GM12875 (cell line): ENCODE measurements around the gene ZPLD1.

Experiments used
- H3K4me3 ChIP-seq: one replicate; pipeline ENCODE4 v1.5.1; 2011; ENCODE audit warnings: low read depth, low read length, control low read depth
- TF ChIP-seq, protein P1 (sequence below): IDR thresholded peaks from 2 replicates; pipeline ENCODE4 v1.5.1; 2011; ENCODE audit warnings: low read depth, mild to moderate bottlenecking, control low read depth, inconsistent platforms, low read length, moderate library complexity, borderline replicate concordance; ENCODE audit not compliant: insufficient read depth

The ZPLD1 gene

DNA sequence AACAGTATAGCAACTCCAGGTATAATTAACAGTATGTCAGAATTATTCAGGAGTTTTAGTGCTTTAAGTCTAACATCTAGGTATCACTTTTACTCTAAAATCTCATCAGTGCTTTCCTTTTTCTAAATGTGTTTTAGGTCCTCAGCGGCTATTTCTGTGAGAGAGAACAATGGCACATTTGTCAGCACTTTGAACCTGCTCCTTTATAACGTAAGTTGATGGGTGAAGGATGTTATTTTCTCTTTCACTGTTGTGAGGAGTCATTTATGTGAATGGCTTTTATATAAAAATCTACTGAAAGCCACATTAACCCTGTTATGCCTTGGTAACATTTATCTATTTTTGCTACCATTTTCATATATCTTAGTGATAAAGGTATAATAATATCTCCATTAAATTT lies 22.8 kb downstream of the ZPLD1 start:
- TF ChIP-seq, protein P1, sequence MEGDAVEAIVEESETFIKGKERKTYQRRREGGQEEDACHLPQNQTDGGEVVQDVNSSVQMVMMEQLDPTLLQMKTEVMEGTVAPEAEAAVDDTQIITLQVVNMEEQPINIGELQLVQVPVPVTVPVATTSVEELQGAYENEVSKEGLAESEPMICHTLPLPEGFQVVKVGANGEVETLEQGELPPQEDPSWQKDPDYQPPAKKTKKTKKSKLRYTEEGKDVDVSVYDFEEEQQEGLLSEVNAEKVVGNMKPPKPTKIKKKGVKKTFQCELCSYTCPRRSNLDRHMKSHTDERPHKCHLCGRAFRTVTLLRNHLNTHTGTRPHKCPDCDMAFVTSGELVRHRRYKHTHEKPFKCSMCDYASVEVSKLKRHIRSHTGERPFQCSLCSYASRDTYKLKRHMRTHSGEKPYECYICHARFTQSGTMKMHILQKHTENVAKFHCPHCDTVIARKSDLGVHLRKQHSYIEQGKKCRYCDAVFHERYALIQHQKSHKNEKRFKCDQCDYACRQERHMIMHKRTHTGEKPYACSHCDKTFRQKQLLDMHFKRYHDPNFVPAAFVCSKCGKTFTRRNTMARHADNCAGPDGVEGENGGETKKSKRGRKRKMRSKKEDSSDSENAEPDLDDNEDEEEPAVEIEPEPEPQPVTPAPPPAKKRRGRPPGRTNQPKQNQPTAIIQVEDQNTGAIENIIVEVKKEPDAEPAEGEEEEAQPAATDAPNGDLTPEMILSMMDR = no peak
- H3K4me3 ChIP-seq = no peak overlapping the region

DNA sequence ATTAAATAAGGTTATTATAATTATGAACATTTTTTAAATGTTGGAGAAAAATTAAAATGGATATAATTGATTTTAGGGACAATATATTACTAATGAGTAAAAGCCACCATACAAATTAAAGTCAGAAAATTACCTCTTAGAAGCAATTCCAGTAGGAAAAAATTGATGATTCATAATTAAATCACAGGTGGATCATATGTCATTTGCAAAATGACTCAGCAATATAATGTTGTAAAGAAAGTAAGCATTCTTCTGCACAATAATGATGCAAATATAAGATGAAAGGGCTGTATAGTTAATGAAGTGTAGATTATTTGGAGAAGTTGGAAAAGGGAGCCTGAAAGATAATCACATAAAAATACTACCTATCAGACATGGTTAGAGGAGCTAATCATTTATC lies 25.8 kb downstream of the ZPLD1 start:
- H3K4me3 ChIP-seq = no peak overlapping the region
- TF ChIP-seq, protein P1 = no peak

DNA sequence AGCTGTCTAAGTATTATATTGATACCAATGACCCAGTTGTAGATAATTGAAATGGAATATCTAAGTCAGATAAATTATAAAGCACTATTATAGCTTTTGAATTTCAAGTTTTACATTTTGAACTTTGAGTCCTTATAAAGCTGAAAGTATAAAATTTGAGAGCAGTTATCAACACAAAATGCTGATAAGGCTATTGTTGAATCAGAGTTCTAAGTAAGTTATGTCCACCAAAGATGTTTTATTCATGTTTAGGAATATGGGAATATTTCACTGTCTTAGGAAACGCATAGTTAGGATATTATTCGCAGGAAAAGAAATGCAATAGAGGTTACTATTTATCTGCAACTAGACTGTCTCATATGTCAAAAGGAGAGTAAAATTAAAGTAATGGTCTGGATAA lies 29.4 kb downstream of the ZPLD1 start:
- TF ChIP-seq, protein P1 = no peak
- H3K4me3 ChIP-seq = no peak overlapping the region

DNA sequence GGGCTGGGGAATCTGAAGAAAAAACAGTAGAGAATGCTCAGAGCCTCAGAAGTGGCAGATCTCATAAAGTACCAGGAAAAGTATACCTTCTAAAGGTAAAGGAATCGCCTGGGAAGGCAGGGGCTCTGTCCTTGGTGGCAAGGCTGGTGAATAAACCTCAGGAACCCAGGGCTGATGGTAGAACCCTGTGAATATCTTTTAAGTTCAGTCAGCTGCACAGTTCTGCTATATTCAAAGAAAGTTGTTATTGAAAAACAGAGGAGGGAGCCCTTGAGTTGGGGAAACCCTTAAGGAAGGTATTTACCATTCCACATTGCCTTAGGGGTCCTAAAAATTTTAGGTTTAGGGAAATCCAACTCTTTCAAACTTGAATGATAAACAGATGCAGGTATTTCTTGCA lies 31.2 kb downstream of the ZPLD1 start:
- no peak overlapping the region for H3K4me3 ChIP-seq
- TF ChIP-seq, protein P1 = no peak

DNA sequence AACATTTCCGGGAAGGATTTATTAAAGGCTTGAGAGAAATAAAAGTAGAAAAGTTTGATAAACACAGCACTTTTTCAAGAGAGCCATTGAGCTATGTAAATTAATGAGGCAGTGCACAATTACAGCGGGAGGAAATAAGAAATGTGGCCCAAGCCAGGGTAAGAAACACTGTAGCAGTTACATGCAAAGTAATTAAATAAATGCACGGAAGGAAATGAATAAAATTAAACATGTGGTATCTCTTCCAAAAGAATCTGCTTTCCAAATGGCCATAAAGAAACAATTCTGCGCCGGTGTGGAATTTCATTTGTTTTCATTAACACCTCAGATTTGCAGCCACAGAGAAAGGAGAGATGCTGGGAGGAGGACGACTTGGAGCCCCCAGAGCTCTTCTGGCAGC lies 35.3 kb downstream of the ZPLD1 start:
- TF ChIP-seq, protein P1 = no peak
- H3K4me3 ChIP-seq = no peak overlapping the region

DNA sequence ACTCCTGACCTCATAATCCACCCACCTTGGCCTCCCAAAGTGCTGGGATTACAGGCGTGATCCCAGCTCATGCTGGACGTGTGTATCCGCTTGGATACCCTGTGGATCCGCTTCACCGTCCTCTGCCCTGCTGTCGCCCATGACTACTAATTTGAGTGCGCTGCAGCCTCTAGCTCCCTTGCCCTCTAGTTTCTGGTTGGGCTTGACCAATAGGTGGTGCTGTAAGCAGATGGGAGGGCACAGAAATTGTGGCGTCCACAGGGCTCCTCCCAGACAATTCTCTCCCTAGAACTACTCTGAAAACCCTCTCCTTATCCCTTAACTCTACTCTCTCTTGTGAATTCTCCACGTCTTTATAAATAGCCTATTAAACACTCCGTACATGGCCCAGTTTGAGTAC lies 36.2 kb downstream of the ZPLD1 start:
- TF ChIP-seq, protein P1 = peak; percentile 28; the same call in 1 of the 2 replicates
- no peak overlapping the region for H3K4me3 ChIP-seq

DNA sequence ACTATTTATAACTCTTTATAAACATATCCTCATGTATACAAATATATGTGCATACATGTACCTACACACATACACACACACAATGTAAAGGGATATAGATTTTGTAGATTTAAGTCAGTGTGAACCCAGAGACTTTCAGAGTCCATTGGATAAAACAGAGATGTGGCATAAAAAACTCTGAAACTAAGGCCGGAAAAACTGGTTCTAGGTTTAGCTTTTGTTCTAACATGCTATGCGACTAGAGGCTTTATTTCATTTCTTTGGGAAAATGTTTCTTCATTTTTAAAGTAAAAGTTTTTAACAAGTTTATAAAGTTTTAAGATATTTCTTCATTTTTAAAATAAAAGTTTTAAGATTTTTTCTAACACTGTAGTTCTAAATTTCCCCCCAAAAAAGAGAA lies 36.7 kb downstream of the ZPLD1 start:
- TF ChIP-seq, protein P1 = no peak
- H3K4me3 ChIP-seq = no peak overlapping the region
